Activated CD4-positive, alpha-beta T cell treated with anti-CD3 and anti-CD28 coated beads, Interleukin-2, Interleukin-6, amounts not matched to agents 100 ng/mL and 50 ng/mL, durations not matched to agents 16 hours and 8 hours (primary cell): ENCODE measurements around the gene CLDN3.
"Not testable (repeated sequence)": the region's sequence is repeated elsewhere in the genome, so short reads cannot be mapped to it uniquely, and the experiment has no call there.

ENCODE experiments used
- DNase-seq: peaks from one replicate; pipeline ENCODE4 v3.0.0-alpha.2; 2020

The CLDN3 gene

GRCh38 chr7:73770002-73770859, at the start of gene CLDN3:
CLDN3 (minus strand) TSS chr7:73770270; CDS start chr7:73770049, 221 bp downstream.
- DNase-seq: peak; percentile 3

- DNase-seq: no peak
Measured at GRCh38 chr7:73817121-73817520, 47.1 kb upstream of the CLDN3 start.

- no peak for DNase-seq
Measured at GRCh38 chr7:73815436-73815835, 45.4 kb upstream of the CLDN3 start.

GRCh38 chr7:73812996-73813395, 42.9 kb upstream of the CLDN3 start:
- no peak for DNase-seq

GRCh38 chr7:73811760-73812168, 41.7 kb upstream of the CLDN3 start:
- peak; percentile 70 for DNase-seq

GRCh38 chr7:73810998-73811360, 40.9 kb upstream of the CLDN3 start:
- DNase-seq: no peak

- no peak for DNase-seq
Measured at GRCh38 chr7:73809467-73809951, 39.4 kb upstream of the CLDN3 start.

GRCh38 chr7:73802459-73802858, 32.4 kb upstream of the CLDN3 start:
- DNase-seq: no peak

- no peak for DNase-seq
Measured at GRCh38 chr7:73801577-73801976, 31.5 kb upstream of the CLDN3 start.

- DNase-seq: no peak
Measured at GRCh38 chr7:73799282-73800141, 29.4 kb upstream of the CLDN3 start.

- not testable (repeated sequence) for DNase-seq
Measured at GRCh38 chr7:73797176-73797575, 27.1 kb upstream of the CLDN3 start.

GRCh38 chr7:73796656-73797055, 26.6 kb upstream of the CLDN3 start:
- not testable (repeated sequence) for DNase-seq

- DNase-seq: not testable (repeated sequence)
Measured at GRCh38 chr7:73795188-73795587, 25.1 kb upstream of the CLDN3 start.

GRCh38 chr7:73791170-73791690, 21.2 kb upstream of the CLDN3 start:
- DNase-seq: not testable (repeated sequence)

GRCh38 chr7:73789051-73789450, 19.0 kb upstream of the CLDN3 start:
- DNase-seq: no peak

GRCh38 chr7:73787786-73788048, 17.6 kb upstream of the CLDN3 start:
- not testable (repeated sequence) for DNase-seq

- DNase-seq: no peak
Measured at GRCh38 chr7:73786588-73786987, 16.5 kb upstream of the CLDN3 start.

GRCh38 chr7:73779517-73779916, 9.4 kb upstream of the CLDN3 start:
- no peak for DNase-seq

GRCh38 chr7:73778801-73779389, 8.8 kb upstream of the CLDN3 start:
- DNase-seq: no peak

- DNase-seq: peak; percentile 12
Measured at GRCh38 chr7:73774923-73775322, 4.9 kb upstream of the CLDN3 start.

GRCh38 chr7:73773700-73774517, 3.8 kb upstream of the CLDN3 start:
- no peak for DNase-seq
